T-cell (primary cell): ENCODE data around the gene HUWE1. TPM values are rescaled to one million over a fixed set of nuclear protein-coding genes. Genes with fewer than 3 reads are reported as not detected.

Source experiments
- ATAC-seq, 4 experiments: fragments of 200-7000 bp in 3 of 4; fragments of 150-1000 bp in 1 of 4; cut with Tn5 transposase; replicated peaks in 1 of 4; 1 replicate in 3 of 4; 2 replicates in 1 of 4; pipeline ENCODE4 v1.10.0; 2021; ENCODE audit warnings: moderate library complexity in 3 of 4, mild to moderate bottlenecking in 2 of 4, moderate number of reproducible peaks in 1 of 4
- CTCF ChIA-PET, 2 donors: fragments of 300-600 bp; sonication (Branson Sonifier 250); formaldehyde crosslinking; loops; one replicate each; lab custom pipeline; 2022; ENCODE audit warnings: antibody characterized with exemption in 2 of 2; lab: Charles Lee
- POLR2A ChIA-PET, 2 donors: fragments of 300-600 bp; sonication (Branson Sonifier 250); formaldehyde crosslinking; loops; one replicate each; lab custom pipeline; 2022; ENCODE audit warnings: antibody characterized with exemption in 2 of 2; lab: Charles Lee
- DNase-seq, 35 experiments: peaks; one replicate each; pipeline versions ENCODE4 v3.0.0 to v3.0.0-alpha.2; 2013 to 2023
- H3K27ac ChIP-seq: one replicate; pipeline ENCODE4 v1.5.1; 2013; ENCODE audit warnings: low read length
- H3K27me3 ChIP-seq, 2 experiments: replicated peaks in 1 of 2; 1 replicate in 1 of 2; 2 replicates in 1 of 2; pipeline versions ENCODE4 v1.6.1 to v1.7.0; 2013; ENCODE audit warnings: low read length in 1 of 2, mixed read lengths in 1 of 2; ENCODE audit not compliant: control insufficient read depth in 2 of 2, insufficient read depth in 2 of 2; ENCODE audit errors: extremely low read depth in 1 of 2
- H3K36me3 ChIP-seq, 2 donors: 1 replicate in 1 of 2; 2 replicates in 1 of 2; pipeline versions ENCODE4 v1.6.1 to v1.7.0; 2013; ENCODE audit warnings: low read length in 1 of 2; ENCODE audit not compliant: control insufficient read depth in 2 of 2, insufficient read depth in 1 of 2; ENCODE audit errors: extremely low read depth in 1 of 2
- H3K4me1 ChIP-seq, 2 experiments: 1 replicate in 1 of 2; 2 replicates in 1 of 2; pipeline versions ENCODE4 v1.6.1 to v1.7.0; 2013; ENCODE audit warnings: low read length in 2 of 2, mixed read lengths in 1 of 2; ENCODE audit not compliant: insufficient read depth in 2 of 2, control insufficient read depth in 1 of 2; ENCODE audit errors: extremely low read depth in 1 of 2
- H3K4me3 ChIP-seq, 2 donors: 1 replicate in 1 of 2; 2 replicates in 1 of 2; pipeline versions ENCODE4 v1.5.1 to v1.7.0; 2013; ENCODE audit warnings: mild to moderate bottlenecking in 2 of 2, low read length in 1 of 2, moderate library complexity in 1 of 2; ENCODE audit not compliant: control insufficient read depth in 1 of 2; ENCODE audit errors: extremely low read depth in 1 of 2
- H3K9me3 ChIP-seq: 2 replicates; pipeline ENCODE4 v1.7.0; 2013
- H3K27ac Mint-ChIP-seq, 2 donors: one replicate each; pipeline ENCODE4 v1.8.0; 2020 to 2021; ENCODE audit warnings: mild to moderate bottlenecking in 2 of 2, mixed read lengths in 2 of 2
- H3K27me3 Mint-ChIP-seq, 2 donors: one replicate each; pipeline ENCODE4 v1.8.0; 2021 to 2022; ENCODE audit warnings: mixed read lengths in 2 of 2
- H3K36me3 Mint-ChIP-seq: one replicate; pipeline ENCODE4 v1.8.0; 2021; ENCODE audit warnings: mixed read lengths
- H3K4me1 Mint-ChIP-seq, 3 donors: one replicate each; pipeline ENCODE4 v1.8.0; 2020 to 2022; ENCODE audit warnings: mixed read lengths in 3 of 3, mild to moderate bottlenecking in 1 of 3
- H3K4me3 Mint-ChIP-seq, 3 donors: one replicate each; pipeline ENCODE4 v1.8.0; 2020 to 2022; ENCODE audit warnings: mild to moderate bottlenecking in 3 of 3, mixed read lengths in 3 of 3, moderate library complexity in 3 of 3
- H3K9me3 Mint-ChIP-seq, 3 donors: one replicate each; pipeline ENCODE4 v1.8.0; 2020 to 2022; ENCODE audit warnings: mixed read lengths in 3 of 3
- WGBS: methylation state at CpG from one replicate; pipeline ENCODE4 v1.1.5; 2013; ENCODE audit warnings: missing lambda C conversion rate; ENCODE audit not compliant: insufficient coverage; 5-methylcytosine and 5-hydroxymethylcytosine counted together
- total RNA-seq, 35 experiments: library from RNA in 6 of 35; stranded (reverse) in 6 of 35; fragments of 120-200 nt in 1 of 35; gene quantifications; one replicate each; pipeline versions ENCODE4 v1.2.1 to v1.2.4 and lab custom pipeline; 2013 to 2026

The HUWE1 gene
- total RNA-seq, 5 donors from 2014 or later (not counting 1 experiment from before 2014, with no cell fraction given): 153 to 214 (median 179) TPM

DNA sequence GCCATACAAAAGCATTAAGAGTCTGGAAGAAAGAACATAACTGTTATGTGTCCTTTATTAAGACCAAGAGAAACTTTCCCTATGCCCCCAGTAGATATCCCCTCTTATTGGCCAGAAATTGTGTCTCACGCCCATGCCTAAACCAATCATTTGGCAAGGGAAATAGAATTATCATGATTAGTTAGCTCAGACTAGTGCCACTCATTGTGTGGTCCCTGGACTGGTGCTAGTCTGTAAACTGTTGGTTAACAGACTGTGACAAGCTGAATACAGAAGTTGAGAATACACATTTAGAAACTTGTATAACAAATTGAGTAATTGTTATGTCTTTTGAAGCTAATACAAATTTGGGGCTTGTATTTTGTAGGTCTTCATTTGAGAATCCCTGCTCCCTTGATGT is 8.1 kb upstream of the HUWE1 start:
- H3K4me1 Mint-ChIP-seq: peaks cover 8 to 22% (median 17%) of the 10 kb centered on the region in 3 donors
- POLR2A ChIA-PET: interaction anchor here in 1 of 2 donors (1.0 kb wide), 1 partner anchor 11 kb away, joined by 3 read pairs; no protein-coding TSS in a partner anchor
- Histone ChIP-seq H3K4me3 (no peak overlapping the region), H3K27me3 (no peaks in the 10 kb centered on the region), H3K4me1 (peaks cover 3 to 4% of the 10 kb centered on the region in 2 experiments), H3K27ac (no peak overlapping the region), H3K9me3 (no peaks in the 10 kb centered on the region), H3K36me3 (no peaks in the 10 kb centered on the region)
- ATAC-seq (no peak), DNase-seq (no peak)
- H3K27me3 Mint-ChIP-seq: peaks cover 0 to 19% of the 10 kb centered on the region in 2 donors
- CTCF ChIA-PET: no interaction called here
- no peaks in the 10 kb centered on the region for H3K36me3 Mint-ChIP-seq
- no peak overlapping the region for H3K4me3 Mint-ChIP-seq
- no peaks in the 10 kb centered on the region for H3K9me3 Mint-ChIP-seq
- WGBS: no CpG with 5 or more reads among the region's 1 CpG
- H3K27ac Mint-ChIP-seq: no peak overlapping the region

DNA sequence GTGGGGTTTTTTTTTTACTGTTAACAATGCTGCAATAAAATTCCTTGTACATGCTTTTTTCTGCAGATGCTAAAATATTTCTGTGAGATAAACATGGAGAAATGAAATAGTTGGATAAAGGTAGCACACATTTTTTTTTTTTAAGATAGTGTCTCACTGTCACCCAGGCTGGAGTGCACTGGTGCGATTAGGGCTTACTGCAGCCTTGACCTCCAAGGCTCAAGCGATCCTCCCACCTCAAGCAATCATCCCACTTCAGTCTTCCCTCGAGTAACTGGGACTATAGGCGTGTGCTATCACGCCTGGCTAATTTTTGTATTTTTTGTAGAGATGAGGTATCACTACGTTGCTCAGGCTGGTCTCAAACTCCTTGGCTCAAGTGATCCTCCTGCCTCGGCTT is 1.8 kb upstream of the HUWE1 start:
- Histone ChIP-seq H3K4me1 (peaks cover 8 to 11% of the 10 kb centered on the region in 2 experiments), H3K27ac (no peak overlapping the region), H3K36me3 (no peaks in the 10 kb centered on the region), H3K9me3 (no peaks in the 10 kb centered on the region), H3K27me3 (no peaks in the 10 kb centered on the region), H3K4me3 (no peak overlapping the region)
- POLR2A ChIA-PET: no interaction called here
- no CpG with 5 or more reads among the region's 7 CpGs for WGBS
- Mint-ChIP-seq H3K4me1 (peaks cover 17 to 23% (median 19%) of the 10 kb centered on the region in 3 donors), H3K27me3 (peaks cover 0 to 16% of the 10 kb centered on the region in 2 donors), H3K36me3 (no peaks in the 10 kb centered on the region), H3K27ac (no peak overlapping the region), H3K4me3 (no peak overlapping the region), H3K9me3 (no peaks in the 10 kb centered on the region)
- CTCF ChIA-PET: no interaction called here
- ATAC-seq (no peak), DNase-seq (no peak)

GRCh38 chrX:53685711-53686110 is 808 bp downstream of the HUWE1 start:
- ATAC-seq (no peak), DNase-seq (no peak)
- no peaks in the 10 kb centered on the region for H3K36me3 ChIP-seq
- peak overlapping the region; percentile 83 to 94 (median 94) for H3K4me3 Mint-ChIP-seq
- peak overlapping the region; percentile 85 for H3K27ac ChIP-seq
- peaks cover 0 to 7% of the 10 kb centered on the region in 2 donors for H3K27me3 Mint-ChIP-seq
- peaks cover 4% of the 10 kb centered on the region for H3K36me3 Mint-ChIP-seq
- H3K9me3 ChIP-seq: no peaks in the 10 kb centered on the region
- peaks cover 33 to 37% (median 35%) of the 10 kb centered on the region in 3 donors for H3K4me1 Mint-ChIP-seq
- peak overlapping the region; percentile 71 to 74 for H3K4me3 ChIP-seq
- peak overlapping the region; percentile 79 to 88 for H3K27ac Mint-ChIP-seq
- H3K27me3 ChIP-seq: no peaks in the 10 kb centered on the region
- POLR2A ChIA-PET: interaction anchor here in 1 of 2 donors (0.7 to 1.5 kb wide), 2 partner anchors 17 to 29 kb away, joined by 3 to 9 read pairs; no protein-coding TSS in a partner anchor
- CTCF ChIA-PET: interaction anchor here in 1 of 2 donors (0.6 kb wide), 1 partner anchor 8 kb away, joined by 6 read pairs; no protein-coding TSS in a partner anchor
- H3K4me1 ChIP-seq: peaks cover 11 to 18% of the 10 kb centered on the region in 2 experiments
- no peaks in the 10 kb centered on the region for H3K9me3 Mint-ChIP-seq
- no CpG with 5 or more reads among the region's 4 CpGs for WGBS

DNA sequence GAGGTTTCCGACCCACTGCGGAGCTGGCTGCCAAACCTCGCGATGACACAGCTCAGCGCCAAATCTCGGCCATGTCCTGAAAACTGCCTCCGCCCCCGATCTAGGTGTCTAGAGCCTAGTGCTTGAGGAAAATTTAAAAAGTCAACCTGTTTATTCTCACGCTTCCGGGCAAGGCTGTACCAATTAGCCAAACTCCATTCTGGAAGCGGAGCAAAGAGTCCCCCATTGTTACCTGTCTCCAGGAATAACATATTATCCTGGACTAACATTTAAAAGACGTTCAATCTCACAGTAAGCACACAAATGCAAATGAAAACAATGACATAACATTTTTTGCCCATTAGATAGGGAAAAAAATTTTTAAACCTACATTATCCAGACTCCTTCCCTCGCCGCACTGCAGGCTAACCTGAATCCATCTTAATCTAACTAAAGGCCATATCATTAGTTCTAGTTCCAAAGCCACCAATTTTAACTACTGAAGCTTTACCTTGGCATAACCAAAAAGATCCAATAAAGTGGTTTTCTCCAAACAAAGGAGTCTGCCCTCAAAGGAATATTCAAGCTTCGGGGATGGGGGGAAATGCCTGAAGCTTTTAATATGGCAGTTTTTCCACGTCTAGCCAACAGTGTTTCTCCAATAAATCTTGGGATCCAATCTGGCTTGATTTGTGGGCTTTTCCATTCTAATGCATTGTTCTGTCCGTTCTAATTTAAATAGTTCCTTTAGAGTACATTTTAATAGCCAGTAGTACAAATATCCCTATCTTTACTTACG is 1.9 kb downstream of the HUWE1 start:
- POLR2A ChIA-PET: interaction anchor here (0.5 to 1.5 kb wide), 10 partner anchors 9 to 955 kb away, joined by 3 to 9 read pairs (median 4); partner anchors contain the start of genes FAM120C (in 1 of the 2) and PHF8 (in 1 of the 2)
- CTCF ChIA-PET: interaction anchor here in 1 of 2 donors (0.5 to 1.0 kb wide), 4 partner anchors 31 to 139 kb away, joined by 3 to 4 read pairs (median 3); no protein-coding TSS in a partner anchor
- H3K4me1 ChIP-seq: peaks cover 11 to 18% of the 10 kb centered on the region in 2 experiments
- peak overlapping the region; percentile 83 to 94 (median 94) for H3K4me3 Mint-ChIP-seq
- H3K9me3 Mint-ChIP-seq: no peaks in the 10 kb centered on the region
- no peaks in the 10 kb centered on the region for H3K9me3 ChIP-seq
- H3K27ac ChIP-seq: peak overlapping the region; percentile 99
- ATAC-seq (no peak), DNase-seq (peak in 1 of 35 experiments; percentile 81)
- H3K27me3 ChIP-seq: no peaks in the 10 kb centered on the region
- peaks cover 35 to 46% (median 42%) of the 10 kb centered on the region in 3 donors for H3K4me1 Mint-ChIP-seq
- peaks cover 6% of the 10 kb centered on the region for H3K36me3 Mint-ChIP-seq
- peak overlapping the region; percentile 58 to 94 for H3K4me3 ChIP-seq
- 10% methylated on average over 4 of the region's 18 CpGs for WGBS
- H3K27me3 Mint-ChIP-seq: peaks cover 0 to 7% of the 10 kb centered on the region in 2 donors
- H3K36me3 ChIP-seq: no peaks in the 10 kb centered on the region
- peak overlapping the region; percentile 96 to 98 for H3K27ac Mint-ChIP-seq

DNA sequence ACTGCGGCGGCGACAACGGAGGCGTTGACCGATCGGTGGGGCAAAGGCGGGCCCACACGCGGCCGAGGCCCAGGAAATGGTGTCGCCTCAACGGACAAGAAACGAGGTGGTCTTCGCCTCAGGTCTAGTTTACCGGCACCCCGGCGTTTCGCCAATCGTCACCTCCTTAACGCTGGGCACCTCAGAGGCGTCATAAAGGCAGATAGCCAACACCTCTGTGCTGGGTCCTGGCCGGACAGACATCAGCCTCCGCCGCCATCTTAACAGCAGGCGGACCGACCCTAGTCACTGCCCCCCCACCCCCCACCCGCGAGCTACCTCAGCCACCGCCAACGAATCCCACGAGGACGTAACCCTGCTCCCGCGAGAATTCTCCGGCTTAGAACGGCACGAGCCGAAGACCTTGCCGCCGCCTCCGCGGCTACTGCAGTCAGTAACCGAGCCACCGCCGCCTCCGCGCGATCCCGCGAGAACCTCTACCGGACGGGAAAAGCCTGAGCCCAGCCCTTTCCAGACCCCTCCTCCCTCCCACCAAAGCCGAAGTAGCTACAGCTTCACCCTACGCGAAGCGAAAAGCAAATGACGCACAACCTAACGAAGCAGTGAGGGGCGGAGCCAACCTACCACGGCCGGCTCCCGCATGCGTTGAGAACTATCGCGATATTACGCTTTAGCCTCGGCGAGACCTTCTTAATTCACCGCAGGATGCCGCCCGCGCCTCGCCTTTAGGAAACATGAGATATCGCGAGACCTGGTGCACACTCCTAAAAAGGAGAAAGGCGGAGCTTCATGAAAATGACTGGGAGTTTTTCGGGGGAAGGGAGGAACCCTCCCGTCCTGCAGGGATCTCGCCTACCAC is 2.7 kb downstream of the HUWE1 start:
- 0% methylated on average over 33 of the region's 80 CpGs for WGBS
- DNase-seq: peak; percentile 67 to 96 (median 90)

More for the DNA sequence above, 2.7 kb downstream of the HUWE1 start:
- H3K4me3 Mint-ChIP-seq: peak overlapping the region; percentile 83 to 94 (median 94)
- H3K27ac Mint-ChIP-seq: peak overlapping the region; percentile 96 to 98
- H3K4me1 Mint-ChIP-seq: peaks cover 38 to 52% (median 44%) of the 10 kb centered on the region in 3 donors
- peaks cover 8% of the 10 kb centered on the region for H3K36me3 Mint-ChIP-seq
- Histone ChIP-seq H3K4me1 (peaks cover 11 to 18% of the 10 kb centered on the region in 2 experiments), H3K27ac (peak overlapping the region; percentile 99), H3K36me3 (peaks cover 0 to 2% of the 10 kb centered on the region in 2 donors), H3K4me3 (peak overlapping the region; percentile 67 to 94), H3K27me3 (no peaks in the 10 kb centered on the region), H3K9me3 (no peaks in the 10 kb centered on the region)
- H3K9me3 Mint-ChIP-seq: no peaks in the 10 kb centered on the region
- ChIA-PET POLR2A (interaction anchor here (0.5 to 1.5 kb wide), 9 partner anchors 8 to 956 kb away, joined by 3 to 9 read pairs (median 4); partner anchors contain the start of genes FAM120C (in 1 of the 2) and PHF8 (in 1 of the 2)), CTCF (interaction anchor here (0.5 to 1.0 kb wide), 6 partner anchors 14 to 1472 kb away, joined by 3 to 8 read pairs (median 3); no protein-coding TSS in a partner anchor)
- peaks cover 0 to 4% of the 10 kb centered on the region in 2 donors for H3K27me3 Mint-ChIP-seq
- ATAC-seq: peak; percentile 75 to 82 (median 78)
